ENCODE results near the gene GLCE.

DNA sequence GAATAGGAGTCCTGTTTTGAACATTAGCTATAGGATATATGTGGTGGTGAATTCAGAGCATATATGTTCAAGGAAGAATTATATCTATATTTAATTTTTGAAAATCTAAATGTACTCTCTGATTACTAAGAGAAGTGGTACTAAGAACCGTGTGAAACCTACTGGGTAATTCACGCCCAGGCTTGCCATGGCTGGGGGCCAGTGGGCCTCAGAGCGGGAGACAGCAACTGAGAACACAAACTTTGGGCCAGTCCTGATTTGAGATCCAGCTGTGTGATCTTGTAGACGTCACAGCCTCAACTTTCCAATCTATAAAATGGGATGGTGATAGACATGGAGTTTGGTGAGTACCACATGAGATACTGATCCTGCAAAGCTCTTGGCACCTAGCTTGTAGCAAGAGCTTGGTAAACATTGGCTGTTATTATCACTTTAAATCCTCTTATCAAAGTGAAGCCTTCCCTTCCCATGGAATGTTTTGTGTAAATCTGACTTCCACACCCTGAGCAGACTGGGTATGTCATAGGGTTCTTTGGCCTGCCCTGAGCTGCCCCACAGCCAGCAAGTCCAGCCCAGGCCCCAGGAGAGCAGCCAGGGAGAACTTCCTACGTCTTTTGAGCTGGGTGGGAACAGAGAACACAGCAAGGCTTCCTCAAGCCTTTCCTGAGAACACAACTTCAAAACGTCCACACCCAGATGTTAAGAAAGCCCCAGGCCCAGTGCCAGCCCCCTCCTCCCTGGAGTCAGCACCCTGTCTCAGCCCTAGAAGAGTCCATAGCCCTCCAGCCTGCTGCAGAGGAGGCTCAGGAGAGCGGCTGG, 130.1 kb downstream of the GLCE start:
- TF ChIP-seq, protein P1, sequence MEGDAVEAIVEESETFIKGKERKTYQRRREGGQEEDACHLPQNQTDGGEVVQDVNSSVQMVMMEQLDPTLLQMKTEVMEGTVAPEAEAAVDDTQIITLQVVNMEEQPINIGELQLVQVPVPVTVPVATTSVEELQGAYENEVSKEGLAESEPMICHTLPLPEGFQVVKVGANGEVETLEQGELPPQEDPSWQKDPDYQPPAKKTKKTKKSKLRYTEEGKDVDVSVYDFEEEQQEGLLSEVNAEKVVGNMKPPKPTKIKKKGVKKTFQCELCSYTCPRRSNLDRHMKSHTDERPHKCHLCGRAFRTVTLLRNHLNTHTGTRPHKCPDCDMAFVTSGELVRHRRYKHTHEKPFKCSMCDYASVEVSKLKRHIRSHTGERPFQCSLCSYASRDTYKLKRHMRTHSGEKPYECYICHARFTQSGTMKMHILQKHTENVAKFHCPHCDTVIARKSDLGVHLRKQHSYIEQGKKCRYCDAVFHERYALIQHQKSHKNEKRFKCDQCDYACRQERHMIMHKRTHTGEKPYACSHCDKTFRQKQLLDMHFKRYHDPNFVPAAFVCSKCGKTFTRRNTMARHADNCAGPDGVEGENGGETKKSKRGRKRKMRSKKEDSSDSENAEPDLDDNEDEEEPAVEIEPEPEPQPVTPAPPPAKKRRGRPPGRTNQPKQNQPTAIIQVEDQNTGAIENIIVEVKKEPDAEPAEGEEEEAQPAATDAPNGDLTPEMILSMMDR (IDR thresholded peaks at IDR 0.05 in 4 of 5, conservative IDR thresholded peaks at IDR 0.05 in 1 of 5) = no peak
- no peak for TF ChIP-seq POLR2A (IDR thresholded peaks at IDR 0.05)
